ENCODE data around the gene TTLL11. TPM values are rescaled to one million over a fixed set of nuclear protein-coding genes. Genes with fewer than 3 reads are reported as not detected.

Gene TTLL11
- total RNA-seq, 4 donors from 2014 or later = 9.1 to 14.6 (median 9.7) TPM

DNA sequence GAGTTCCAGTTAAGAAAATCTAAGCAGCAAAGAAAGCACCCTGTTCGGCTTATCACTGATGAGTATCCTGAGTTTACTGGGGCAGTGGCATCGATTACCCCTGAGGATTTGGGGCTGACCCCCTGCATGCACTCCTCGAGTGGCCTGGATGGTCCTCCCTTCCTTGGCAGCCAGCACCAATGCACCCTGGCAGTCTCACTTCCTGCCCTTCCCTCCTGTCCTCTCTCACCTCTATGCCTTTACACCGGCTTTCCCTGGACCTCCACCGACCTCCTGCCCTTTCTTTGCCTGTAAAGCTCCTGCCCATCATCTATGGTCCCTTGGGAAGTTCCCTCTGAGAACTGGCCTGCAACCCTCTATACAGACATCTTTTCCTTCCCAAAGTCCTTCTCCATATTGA, 97.1 kb downstream of the TTLL11 start:
- H3K4me3 ChIP-seq (ENCODE audit: low read depth, poor library complexity, severe bottlenecking) = no peak overlapping the region
- DNase-seq (ENCODE audit: low spot score in 2 of 2) = peak in 1 of 2 donors; percentile 53
- TF ChIP-seq, protein P1, sequence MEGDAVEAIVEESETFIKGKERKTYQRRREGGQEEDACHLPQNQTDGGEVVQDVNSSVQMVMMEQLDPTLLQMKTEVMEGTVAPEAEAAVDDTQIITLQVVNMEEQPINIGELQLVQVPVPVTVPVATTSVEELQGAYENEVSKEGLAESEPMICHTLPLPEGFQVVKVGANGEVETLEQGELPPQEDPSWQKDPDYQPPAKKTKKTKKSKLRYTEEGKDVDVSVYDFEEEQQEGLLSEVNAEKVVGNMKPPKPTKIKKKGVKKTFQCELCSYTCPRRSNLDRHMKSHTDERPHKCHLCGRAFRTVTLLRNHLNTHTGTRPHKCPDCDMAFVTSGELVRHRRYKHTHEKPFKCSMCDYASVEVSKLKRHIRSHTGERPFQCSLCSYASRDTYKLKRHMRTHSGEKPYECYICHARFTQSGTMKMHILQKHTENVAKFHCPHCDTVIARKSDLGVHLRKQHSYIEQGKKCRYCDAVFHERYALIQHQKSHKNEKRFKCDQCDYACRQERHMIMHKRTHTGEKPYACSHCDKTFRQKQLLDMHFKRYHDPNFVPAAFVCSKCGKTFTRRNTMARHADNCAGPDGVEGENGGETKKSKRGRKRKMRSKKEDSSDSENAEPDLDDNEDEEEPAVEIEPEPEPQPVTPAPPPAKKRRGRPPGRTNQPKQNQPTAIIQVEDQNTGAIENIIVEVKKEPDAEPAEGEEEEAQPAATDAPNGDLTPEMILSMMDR (IDR thresholded peaks at IDR 0.05) = no peak
- no peak for TF ChIP-seq POLR2A (IDR thresholded peaks at IDR 0.05)
- WGBS, 2 donors = 88% methylated on average over 5 of the region's 5 CpGs
- intact Hi-C loops (cut with DNase I; ENCODE audit: low total_unique reads) = loop anchor here (5.0 kb wide), 1 partner anchor 309 kb away; no protein-coding TSS in a partner anchor

DNA sequence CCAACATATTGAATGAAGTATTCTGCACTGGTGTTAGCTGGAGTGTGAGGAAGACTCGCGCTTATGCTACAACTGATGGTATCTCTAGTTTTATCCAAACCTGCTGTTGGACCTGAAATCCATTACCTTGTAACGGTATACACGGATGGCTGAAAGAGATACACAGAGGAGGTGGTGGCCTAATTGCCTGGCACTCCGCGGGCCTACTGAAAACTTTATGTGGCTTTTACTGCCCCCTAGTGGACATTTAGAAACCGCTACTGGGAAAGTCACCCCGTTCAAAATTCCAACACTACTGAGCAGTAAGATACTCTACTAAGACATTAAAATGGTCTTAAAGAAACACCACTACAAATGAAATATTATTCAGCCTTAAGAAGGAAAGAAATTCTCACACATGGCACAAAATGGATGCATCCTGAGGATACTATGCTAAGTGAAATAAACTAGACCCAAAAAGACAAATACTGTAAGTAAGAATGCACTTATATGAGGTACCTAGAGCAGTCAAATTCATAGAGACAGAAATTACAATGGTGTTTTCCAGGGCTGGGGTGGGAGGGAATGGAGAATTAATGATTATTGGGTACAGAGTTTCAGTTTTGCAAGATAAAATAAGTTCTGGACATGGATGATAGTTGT, 100.4 kb downstream of the TTLL11 start:
- no peak overlapping the region for H3K4me3 ChIP-seq (ENCODE audit: low read depth, poor library complexity, severe bottlenecking)
- WGBS, 2 donors = 11 to 13% methylated on average over 8 of the region's 8 CpGs
- intact Hi-C loops (cut with DNase I; ENCODE audit: low total_unique reads) = loop anchor here (5.0 kb wide), 1 partner anchor 445 kb away; no protein-coding TSS in a partner anchor
- peak; percentile 70 to 86 for DNase-seq (ENCODE audit: low spot score in 2 of 2)
- no peak for TF ChIP-seq POLR2A (IDR thresholded peaks at IDR 0.05)
- TF ChIP-seq, protein P1 (IDR thresholded peaks at IDR 0.05) = peak in 1 of 3 donors; percentile 49

DNA sequence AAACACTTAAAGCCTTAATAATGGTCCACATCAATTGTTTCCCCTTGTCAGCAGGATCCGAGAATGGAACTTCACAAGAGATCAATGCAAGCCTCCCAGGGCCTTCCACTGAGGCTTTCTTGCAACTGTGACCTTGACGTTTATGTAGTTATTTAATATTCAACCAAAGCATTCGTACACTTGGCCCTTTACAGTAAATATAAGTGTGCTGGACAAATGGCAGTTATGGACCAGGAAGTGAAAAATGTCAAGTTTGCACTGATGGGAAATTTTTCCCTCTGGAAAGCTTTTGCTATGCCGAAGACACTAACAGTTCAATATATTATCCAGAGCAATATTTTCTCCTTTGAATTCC, 101.8 kb downstream of the TTLL11 start:
- intact Hi-C loops (cut with DNase I; ENCODE audit: low total_unique reads) = loop anchor here (5.0 kb wide), 1 partner anchor 444 kb away; no protein-coding TSS in a partner anchor
- H3K4me3 ChIP-seq (ENCODE audit: low read depth, poor library complexity, severe bottlenecking) = no peak overlapping the region
- DNase-seq (ENCODE audit: low spot score in 2 of 2) = no peak
- 70 to 92% methylated on average over 4 of the region's 4 CpGs for WGBS, 2 donors
- TF ChIP-seq, protein P1 (IDR thresholded peaks at IDR 0.05) = no peak
- TF ChIP-seq POLR2A (IDR thresholded peaks at IDR 0.05) = no peak

GRCh38 chr9:121990600-121991306, 102.4 kb downstream of the TTLL11 start:
- TF ChIP-seq POLR2A (IDR thresholded peaks at IDR 0.05) = no peak
- TF ChIP-seq, protein P1 (IDR thresholded peaks at IDR 0.05) = no peak
- H3K4me3 ChIP-seq (ENCODE audit: low read depth, poor library complexity, severe bottlenecking) = no peak overlapping the region
- intact Hi-C loops (cut with DNase I; ENCODE audit: low total_unique reads) = loop anchor here (5.0 kb wide), 1 partner anchor 443 kb away; no protein-coding TSS in a partner anchor
- 87 to 91% methylated on average over 9 of the region's 9 CpGs for WGBS, 2 donors
- DNase-seq (ENCODE audit: low spot score in 2 of 2) = no peak

GRCh38 chr9:121989010-121989409, 104.1 kb downstream of the TTLL11 start:
- WGBS, 2 donors = 80 to 84% methylated on average over 13 of the region's 13 CpGs
- intact Hi-C loops (cut with DNase I; ENCODE audit: low total_unique reads) = no loop called here
- H3K4me3 ChIP-seq (ENCODE audit: low read depth, poor library complexity, severe bottlenecking) = no peak overlapping the region
- DNase-seq (ENCODE audit: low spot score in 2 of 2) = no peak
- TF ChIP-seq, protein P1 (IDR thresholded peaks at IDR 0.05) = no peak
- no peak for TF ChIP-seq POLR2A (IDR thresholded peaks at IDR 0.05)
